ENCODE data around the gene ARGLU1.

- TF ChIP-seq CTCF (conservative IDR thresholded peaks at IDR 0.05 in 1 of 2, IDR thresholded peaks at IDR 0.05 in 1 of 2; ENCODE audit: extremely low read depth in 1 of 2, insufficient read depth in 1 of 2, low read depth in 1 of 2, low read length in 2 of 2) (no peak), EZH2 (IDR thresholded peaks at IDR 0.05; ENCODE audit: borderline replicate concordance, low read length) (no peak)
Measured at GRCh38 chr13:106588367-106588766, 20.4 kb upstream of the ARGLU1 start.

All from mammary epithelial cell (primary cell).